Loucy (cell line): ENCODE measurements around the gene NELFCD.

ENCODE experiments used
- EZH2phosphoT487 ChIP-seq: fragments of 200-600 bp; IDR thresholded peaks from 2 replicates; pipeline ENCODE4 v1.6.1; 2018; ENCODE audit warnings: antibody characterized with exemption, mild to moderate bottlenecking, moderate library complexity, borderline replicate concordance
- TF ChIP-seq, protein P1 (sequence below): fragments of 200-600 bp; sonication (generic); conservative IDR thresholded peaks from 2 replicates; pipeline ENCODE4 v1.5.1; 2014; ENCODE audit warnings: mild to moderate bottlenecking, antibody characterized with exemption, low read length

DNA sequence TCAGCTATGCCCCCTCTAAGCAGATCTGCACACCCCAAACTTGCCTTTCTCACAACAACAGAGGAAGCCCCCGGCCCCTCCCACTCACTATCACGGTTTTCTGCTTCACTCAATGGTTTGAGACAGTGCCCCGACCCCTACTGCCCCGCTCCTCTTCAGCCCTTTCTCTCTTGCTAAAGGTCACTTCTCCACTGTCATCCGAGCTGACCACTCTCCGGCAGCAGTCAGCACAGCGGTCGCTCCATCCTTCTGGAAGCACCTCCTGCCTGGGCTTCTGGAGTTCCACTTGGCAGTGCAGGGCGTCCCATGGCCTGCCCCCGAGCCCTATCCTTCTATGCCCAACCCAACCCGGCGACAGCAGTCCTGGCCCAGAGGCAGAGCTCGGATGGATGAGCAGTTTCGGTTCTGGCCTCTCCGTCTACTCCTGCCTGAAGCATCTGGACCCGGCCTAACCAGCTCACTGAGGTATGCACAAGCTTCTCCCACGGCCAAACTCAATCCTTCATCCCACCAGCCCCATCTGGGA lies 21.9 kb downstream of the NELFCD start:
- TF ChIP-seq, protein P1, sequence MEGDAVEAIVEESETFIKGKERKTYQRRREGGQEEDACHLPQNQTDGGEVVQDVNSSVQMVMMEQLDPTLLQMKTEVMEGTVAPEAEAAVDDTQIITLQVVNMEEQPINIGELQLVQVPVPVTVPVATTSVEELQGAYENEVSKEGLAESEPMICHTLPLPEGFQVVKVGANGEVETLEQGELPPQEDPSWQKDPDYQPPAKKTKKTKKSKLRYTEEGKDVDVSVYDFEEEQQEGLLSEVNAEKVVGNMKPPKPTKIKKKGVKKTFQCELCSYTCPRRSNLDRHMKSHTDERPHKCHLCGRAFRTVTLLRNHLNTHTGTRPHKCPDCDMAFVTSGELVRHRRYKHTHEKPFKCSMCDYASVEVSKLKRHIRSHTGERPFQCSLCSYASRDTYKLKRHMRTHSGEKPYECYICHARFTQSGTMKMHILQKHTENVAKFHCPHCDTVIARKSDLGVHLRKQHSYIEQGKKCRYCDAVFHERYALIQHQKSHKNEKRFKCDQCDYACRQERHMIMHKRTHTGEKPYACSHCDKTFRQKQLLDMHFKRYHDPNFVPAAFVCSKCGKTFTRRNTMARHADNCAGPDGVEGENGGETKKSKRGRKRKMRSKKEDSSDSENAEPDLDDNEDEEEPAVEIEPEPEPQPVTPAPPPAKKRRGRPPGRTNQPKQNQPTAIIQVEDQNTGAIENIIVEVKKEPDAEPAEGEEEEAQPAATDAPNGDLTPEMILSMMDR: no peak
- no peak for TF ChIP-seq EZH2phosphoT487
